Cardiac muscle cell (in vitro differentiated cells and primary cell): Measurements from ENCODE around the gene KBTBD13. TPM values are rescaled to one million over a fixed set of nuclear protein-coding genes. Genes with fewer than 3 reads are reported as not detected.
A peak's percentile ranks its signal among the peaks of the same experiment; 100 is the strongest.
"Not testable (repeated sequence)": the region's sequence is repeated elsewhere in the genome, so short reads cannot be mapped to it uniquely, and the experiment has no call there.

Source experiments
- DNase-seq, 2 donors: peaks; one replicate each; pipeline versions ENCODE4 v3.0.0 to v3.0.0-alpha.2; 2010 to 2017; ENCODE audit warnings: low read depth in 1 of 2, low spot score in 1 of 2
- H3K27ac ChIP-seq: fragments of 200-600 bp; sonication (generic); 2 replicates; pipeline ENCODE4 v1.5.1; 2016
- H3K27me3 ChIP-seq: fragments of 200-600 bp; sonication (generic); 2 replicates; pipeline ENCODE4 v1.6.0; 2016; ENCODE audit warnings: control low read depth
- H3K36me3 ChIP-seq: fragments of 200-600 bp; sonication (generic); 2 replicates; pipeline ENCODE4 v1.5.1; 2016; ENCODE audit warnings: control low read depth
- H3K4me1 ChIP-seq: fragments of 200-600 bp; sonication (generic); 2 replicates; pipeline ENCODE4 v1.8.1; 2017; ENCODE audit warnings: low read depth, mild to moderate bottlenecking, mixed run types
- H3K4me3 ChIP-seq: fragments of 200-600 bp; sonication (generic); 2 replicates; pipeline ENCODE4 v1.5.1; 2016; ENCODE audit warnings: mild to moderate bottlenecking
- H3K9me3 ChIP-seq: fragments of 200-600 bp; sonication (generic); 2 replicates; pipeline ENCODE4 v1.5.1; 2017; ENCODE audit warnings: low read depth, mild to moderate bottlenecking, control low read depth
- polyA plus RNA-seq: library from polyadenylated mRNA; unstranded; fragments of >200 nt; fragmentation: Nextera tagmentation; extraction: Ambion mirVana; gene quantifications from 2 replicates; pipeline ENCODE4 v1.2.1, GENCODE V29; 2016
- total RNA-seq: library from RNA; depleted of rRNA; stranded (reverse); fragments of >200 nt; gene quantifications from 2 replicates; pipeline ENCODE4 v1.2.3, GENCODE V29; 2016
- TF ChIP-seq, protein P1 (sequence below): IDR thresholded peaks from 2 replicates; pipeline ENCODE4 v1.5.1; 2012; ENCODE audit warnings: low read depth, mild to moderate bottlenecking, low read length

Gene KBTBD13
- total and polyA plus RNA-seq, 2 experiments from 2014 or later = 4.8 to 5.0 TPM

DNA sequence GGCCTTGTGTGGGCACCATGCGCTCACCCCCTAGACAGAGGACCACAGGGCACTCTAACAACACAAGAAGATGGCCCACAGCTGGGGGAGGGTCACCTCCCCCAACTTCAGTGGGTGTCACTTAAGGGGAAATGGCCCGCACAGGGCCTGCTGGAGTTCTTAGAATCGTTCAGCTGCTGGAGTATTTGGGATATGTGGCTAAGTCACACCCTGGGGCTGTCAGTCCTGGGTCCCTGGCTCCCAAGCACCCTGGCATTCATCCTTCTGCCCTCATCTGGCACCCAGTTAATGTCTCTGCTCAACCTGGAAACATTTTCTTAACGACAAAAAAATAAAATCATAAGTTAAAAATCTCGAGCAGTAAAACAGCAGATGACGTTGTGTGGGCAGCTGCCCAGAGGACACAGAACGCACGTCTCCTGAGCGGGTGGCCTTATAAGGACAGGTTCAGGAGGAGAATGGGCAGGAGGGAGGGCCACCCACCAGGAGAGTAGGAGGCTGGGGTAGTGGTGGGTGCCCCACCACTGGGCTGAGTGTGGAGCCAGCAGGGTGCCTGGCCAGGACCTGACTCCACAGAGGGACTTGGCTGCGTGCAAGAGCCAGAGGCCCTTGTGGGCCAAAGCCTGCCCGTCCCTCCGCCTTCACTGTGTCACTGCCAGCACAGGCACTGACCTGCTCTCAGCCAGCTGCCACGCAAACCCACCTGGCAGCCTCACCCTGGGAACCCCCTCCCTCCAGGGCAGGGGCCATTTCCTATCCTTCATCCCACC is 11.5 kb downstream of the KBTBD13 start:
- peaks cover 25% of the 10 kb centered on the region for H3K4me1 ChIP-seq
- no peak for DNase-seq
- H3K27me3 ChIP-seq = no peaks in the 10 kb centered on the region
- H3K4me3 ChIP-seq = no peak overlapping the region
- no peaks in the 10 kb centered on the region for H3K36me3 ChIP-seq
- TF ChIP-seq, protein P1, sequence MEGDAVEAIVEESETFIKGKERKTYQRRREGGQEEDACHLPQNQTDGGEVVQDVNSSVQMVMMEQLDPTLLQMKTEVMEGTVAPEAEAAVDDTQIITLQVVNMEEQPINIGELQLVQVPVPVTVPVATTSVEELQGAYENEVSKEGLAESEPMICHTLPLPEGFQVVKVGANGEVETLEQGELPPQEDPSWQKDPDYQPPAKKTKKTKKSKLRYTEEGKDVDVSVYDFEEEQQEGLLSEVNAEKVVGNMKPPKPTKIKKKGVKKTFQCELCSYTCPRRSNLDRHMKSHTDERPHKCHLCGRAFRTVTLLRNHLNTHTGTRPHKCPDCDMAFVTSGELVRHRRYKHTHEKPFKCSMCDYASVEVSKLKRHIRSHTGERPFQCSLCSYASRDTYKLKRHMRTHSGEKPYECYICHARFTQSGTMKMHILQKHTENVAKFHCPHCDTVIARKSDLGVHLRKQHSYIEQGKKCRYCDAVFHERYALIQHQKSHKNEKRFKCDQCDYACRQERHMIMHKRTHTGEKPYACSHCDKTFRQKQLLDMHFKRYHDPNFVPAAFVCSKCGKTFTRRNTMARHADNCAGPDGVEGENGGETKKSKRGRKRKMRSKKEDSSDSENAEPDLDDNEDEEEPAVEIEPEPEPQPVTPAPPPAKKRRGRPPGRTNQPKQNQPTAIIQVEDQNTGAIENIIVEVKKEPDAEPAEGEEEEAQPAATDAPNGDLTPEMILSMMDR = no peak
- H3K9me3 ChIP-seq = no peaks in the 10 kb centered on the region
- peak overlapping the region; percentile 70 for H3K27ac ChIP-seq

DNA sequence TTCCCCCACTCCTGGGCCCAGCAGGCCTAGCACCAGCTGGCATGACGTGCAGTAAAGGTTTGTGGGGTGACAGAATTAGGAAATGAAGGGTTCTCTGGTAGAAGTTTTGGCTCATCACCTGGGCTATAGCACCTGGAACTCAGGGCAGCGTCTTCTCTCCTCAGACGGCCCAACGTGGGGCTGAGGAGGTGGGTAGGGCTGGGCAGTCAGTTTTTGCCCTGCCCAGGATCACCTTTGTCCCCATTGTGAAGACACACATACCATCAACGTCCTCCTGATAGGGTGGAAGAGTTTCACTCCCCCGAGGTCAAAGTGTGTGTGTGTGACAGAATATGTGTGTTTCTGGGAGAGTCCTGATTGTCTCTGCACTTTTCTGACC is 12.1 kb downstream of the KBTBD13 start:
- H3K4me3 ChIP-seq = no peak overlapping the region
- TF ChIP-seq, protein P1 = no peak
- no peaks in the 10 kb centered on the region for H3K9me3 ChIP-seq
- H3K27me3 ChIP-seq = no peaks in the 10 kb centered on the region
- peaks cover 20% of the 10 kb centered on the region for H3K4me1 ChIP-seq
- DNase-seq = no peak
- no peaks in the 10 kb centered on the region for H3K36me3 ChIP-seq
- H3K27ac ChIP-seq = peak overlapping the region; percentile 70

DNA sequence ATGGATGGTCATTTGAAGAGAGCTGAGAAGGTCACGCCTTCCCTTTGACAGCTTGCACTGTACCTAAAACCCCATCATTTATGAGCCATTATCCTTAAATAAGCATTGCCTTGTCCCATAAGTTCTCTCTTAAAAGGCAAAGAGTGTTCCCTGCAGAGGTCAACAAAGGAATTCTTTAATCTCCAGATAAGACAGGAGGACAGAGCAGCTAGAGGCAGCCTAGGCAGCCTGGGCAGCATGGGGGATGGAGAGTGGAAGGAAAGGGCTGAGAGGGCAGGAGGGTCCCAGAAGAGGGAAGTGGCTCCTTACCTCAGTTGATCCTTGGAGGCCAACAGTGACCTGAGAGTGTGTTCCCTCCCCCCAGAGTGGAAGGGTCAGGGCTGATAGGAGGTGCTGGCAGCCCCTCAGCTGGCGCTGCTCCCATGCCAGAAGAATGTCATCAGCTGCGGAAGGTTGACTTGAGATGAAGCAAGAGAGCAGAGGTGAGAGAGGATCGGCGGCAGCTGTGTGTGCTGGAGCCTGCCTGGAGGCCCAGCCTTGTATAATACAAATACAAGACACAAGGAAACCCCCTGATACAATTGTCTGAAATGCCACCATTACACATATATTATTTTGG is 12.8 kb downstream of the KBTBD13 start:
- peak overlapping the region; percentile 70 for H3K27ac ChIP-seq
- no peaks in the 10 kb centered on the region for H3K27me3 ChIP-seq
- H3K4me1 ChIP-seq = peaks cover 20% of the 10 kb centered on the region
- no peak overlapping the region for H3K4me3 ChIP-seq
- H3K36me3 ChIP-seq = no peaks in the 10 kb centered on the region
- DNase-seq = peak; percentile 38 to 82
- TF ChIP-seq, protein P1 = no peak
- no peaks in the 10 kb centered on the region for H3K9me3 ChIP-seq

DNA sequence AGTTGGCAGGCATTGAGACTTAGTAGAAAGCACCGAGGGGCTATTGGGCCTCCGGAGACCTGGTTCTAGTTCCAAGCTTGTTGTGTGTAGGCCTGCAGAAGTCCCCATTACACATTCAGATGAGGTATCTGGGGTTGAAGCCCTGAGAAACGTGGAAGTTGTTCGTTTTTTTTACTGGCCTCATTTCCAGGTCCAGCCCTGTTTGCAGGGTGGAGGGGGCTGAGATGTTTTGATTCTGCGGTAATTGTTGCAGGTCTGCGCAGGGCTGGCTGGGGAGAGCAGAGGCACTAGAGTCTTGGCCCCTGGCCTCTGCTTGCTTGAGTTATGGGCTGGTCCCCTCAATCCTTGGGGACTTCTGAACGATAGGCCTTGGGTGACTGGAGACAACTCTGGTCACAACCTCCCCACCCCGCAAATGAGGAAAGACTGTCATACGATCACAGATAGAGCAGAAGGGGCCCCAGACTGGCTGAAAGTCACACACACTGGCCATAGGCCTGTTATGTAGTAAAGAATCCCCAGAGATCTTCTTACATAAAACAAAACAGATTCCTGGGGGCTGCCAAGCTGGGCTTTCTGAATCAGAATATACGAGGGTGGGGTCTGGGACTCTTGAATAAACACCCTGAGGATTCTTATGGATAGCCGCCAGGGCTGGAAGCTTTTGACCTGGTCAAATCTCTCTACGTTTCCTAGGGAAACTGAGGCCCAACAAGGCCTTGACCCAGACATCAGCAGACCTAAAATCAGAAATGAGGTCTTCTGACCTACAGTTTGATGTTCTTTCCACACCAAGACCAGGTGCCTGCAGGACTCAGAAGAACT is 15.6 kb downstream of the KBTBD13 start:
- H3K36me3 ChIP-seq = no peaks in the 10 kb centered on the region
- no peak overlapping the region for H3K27ac ChIP-seq
- TF ChIP-seq, protein P1 = no peak
- no peaks in the 10 kb centered on the region for H3K27me3 ChIP-seq
- peaks cover 12% of the 10 kb centered on the region for H3K4me1 ChIP-seq
- H3K4me3 ChIP-seq = no peak overlapping the region
- DNase-seq = no peak
- no peaks in the 10 kb centered on the region for H3K9me3 ChIP-seq

DNA sequence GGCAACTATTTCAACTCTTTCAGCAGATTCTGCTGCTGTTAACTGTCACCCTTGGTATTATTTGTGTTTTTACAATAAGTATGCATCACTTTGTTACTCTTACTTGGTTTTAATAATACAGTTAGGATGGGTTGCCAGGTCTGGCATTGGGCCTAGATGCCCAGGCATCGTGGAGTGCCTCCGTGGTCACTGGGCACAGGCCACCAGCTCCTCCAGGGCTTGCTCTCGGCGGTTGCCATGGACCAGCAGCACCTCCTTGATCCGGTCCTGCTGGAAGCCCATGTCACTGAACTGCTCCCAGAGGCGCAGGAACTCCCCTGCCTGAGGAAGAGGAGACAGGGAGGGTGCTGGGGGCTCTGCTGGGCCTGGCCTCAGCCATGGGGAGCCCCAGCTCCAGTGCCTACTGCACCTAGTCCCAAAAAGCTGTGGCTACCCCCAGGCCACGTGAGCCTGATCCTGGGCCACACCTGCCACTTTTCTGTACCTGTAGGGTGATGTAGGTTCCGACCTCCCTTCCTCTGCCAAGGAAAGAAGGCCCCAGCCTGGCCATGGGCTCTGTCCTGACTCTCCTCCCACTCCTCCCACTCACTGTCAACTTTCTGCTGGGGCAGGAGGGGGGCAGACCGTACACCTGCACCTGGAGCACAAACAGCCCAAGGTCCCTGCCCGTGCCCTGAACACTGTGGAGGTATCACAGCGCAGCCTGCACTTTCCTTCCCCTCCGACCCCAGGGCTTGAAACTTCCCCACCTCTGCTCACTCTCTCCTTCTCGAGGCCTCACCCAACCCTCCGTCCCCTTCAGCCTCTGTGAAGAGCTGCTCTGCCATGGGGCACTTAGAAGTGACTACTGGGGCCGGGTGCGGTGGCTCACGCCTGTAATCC is 16.6 kb downstream of the KBTBD13 start:
- Histone ChIP-seq H3K4me3 (no peak overlapping the region), H3K27ac (no peak overlapping the region), H3K27me3 (no peaks in the 10 kb centered on the region), H3K9me3 (no peaks in the 10 kb centered on the region), H3K4me1 (peaks cover 12% of the 10 kb centered on the region), H3K36me3 (peaks cover 3% of the 10 kb centered on the region)
- TF ChIP-seq, protein P1 = no peak
- no peak for DNase-seq

DNA sequence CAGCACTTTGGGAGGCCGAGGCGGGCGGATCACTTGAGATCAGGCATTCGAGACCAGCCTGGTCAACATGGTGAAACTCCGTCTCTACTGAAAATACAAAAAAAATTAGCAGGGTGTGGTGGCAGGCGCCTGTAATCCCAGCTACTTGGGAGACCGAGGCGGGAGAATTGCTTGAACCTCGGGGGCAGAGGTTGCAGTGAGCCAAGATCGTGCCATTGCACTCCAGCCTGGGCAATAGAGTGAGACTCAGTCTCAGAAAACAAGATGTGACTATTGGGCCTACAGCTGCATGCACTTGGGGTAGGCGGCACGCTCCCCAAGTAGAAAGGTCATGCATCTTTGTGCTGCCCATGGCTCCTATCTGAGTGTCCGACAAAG is 17.2 kb downstream of the KBTBD13 start:
- H3K4me1 ChIP-seq = peaks cover 10% of the 10 kb centered on the region
- H3K9me3 ChIP-seq, H3K4me3 ChIP-seq, H3K27me3 ChIP-seq, H3K36me3 ChIP-seq, DNase-seq, H3K27ac ChIP-seq: not testable (repeated sequence)
